AG04449 (cell line): Measurements from ENCODE around the gene SARS2.
A peak's percentile ranks its signal among the peaks of the same experiment; 100 is the strongest.
"Not testable (repeated sequence)": the region's sequence is repeated elsewhere in the genome, so short reads cannot be mapped to it uniquely, and the experiment has no call there.

Source experiments
- CTCF ChIA-PET: fragments of 350-600 bp; formaldehyde crosslinking; extraction: SDS; loops from one replicate; lab custom pipeline; 2021; ENCODE audit warnings: antibody characterized with exemption; lab: Yijun Ruan, JAX
- POLR2A ChIA-PET: fragments of 400-600, 350-600 bp; formaldehyde crosslinking; extraction: SDS; loops from one replicate; lab custom pipeline; 2020; ENCODE audit warnings: antibody characterized with exemption, inconsistent platforms; lab: Yijun Ruan, JAX
- DNase-seq: peaks from one replicate; pipeline ENCODE4 v3.0.0-alpha.2; 2010; ENCODE audit warnings: low read depth, low spot score
- H3K4me3 ChIP-seq: 2 replicates; pipeline ENCODE4 v1.5.1; 2011; ENCODE audit warnings: low read depth, mild to moderate bottlenecking, control low read depth, low read length
- CTCF ChIP-seq: IDR thresholded peaks from one replicate; pipeline ENCODE4 v1.5.1; 2011; ENCODE audit warnings: mild to moderate bottlenecking, moderate library complexity, low read length, control low read depth, inconsistent platforms; ENCODE audit not compliant: insufficient read depth; ENCODE audit errors: missing control alignments

SARS2 gene

DNA sequence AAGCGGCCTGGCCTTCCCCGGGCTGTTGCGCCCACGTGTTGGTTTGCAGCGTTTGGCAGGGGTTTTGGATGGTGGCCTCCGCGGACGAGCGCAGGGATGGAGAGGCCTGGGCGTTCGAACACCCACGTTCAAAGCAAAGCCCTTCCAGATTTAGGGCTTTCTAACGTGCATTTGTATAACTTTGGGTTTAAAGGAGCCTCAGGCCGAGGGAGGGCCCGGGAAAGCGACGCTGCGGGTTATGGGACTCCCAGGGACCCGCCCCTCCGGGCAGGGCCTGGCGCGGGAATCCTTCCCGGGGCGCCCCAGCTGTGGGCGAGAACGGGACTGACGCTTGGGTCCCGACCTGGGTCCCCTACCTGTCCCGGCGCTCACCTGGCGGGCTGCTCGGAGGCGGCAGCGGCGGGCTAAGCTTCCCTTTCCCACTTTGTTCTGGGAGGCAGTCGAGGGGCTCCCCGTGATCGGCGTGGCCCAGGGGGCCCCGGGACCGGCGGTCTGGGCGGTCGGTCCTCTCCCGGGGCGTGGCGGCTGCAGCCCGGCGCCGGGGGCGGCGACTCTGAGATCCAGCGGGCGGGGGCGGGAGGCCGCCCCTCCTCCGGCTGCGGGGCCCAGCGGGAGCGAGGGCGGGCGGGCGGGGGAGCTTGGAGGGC is 44.8 kb upstream of the SARS2 start, which contains the start of gene FBXO17:
Gene FBXO17, minus strand, starts transcription at position 529 of the 647 bp plus-strand sequence. CDS start 25,423 bp downstream, outside the sequence.
- POLR2A ChIA-PET, result interaction anchor here (0.6 kb wide), 1 partner anchor 17 kb away, joined by 3 read pairs; no protein-coding TSS in a partner anchor
- no peak for TF ChIP-seq CTCF
- DNase-seq, result no peak
- CTCF ChIA-PET, result interaction anchor here (1.0 to 5.8 kb wide), 13 partner anchors 9 to 87 kb away, joined by 3 to 39 read pairs (median 4); partner anchors contain the start of genes MRPS12 and SARS2
- peak within 1 kb of the TSS; percentile 75 for H3K4me3 ChIP-seq

DNA sequence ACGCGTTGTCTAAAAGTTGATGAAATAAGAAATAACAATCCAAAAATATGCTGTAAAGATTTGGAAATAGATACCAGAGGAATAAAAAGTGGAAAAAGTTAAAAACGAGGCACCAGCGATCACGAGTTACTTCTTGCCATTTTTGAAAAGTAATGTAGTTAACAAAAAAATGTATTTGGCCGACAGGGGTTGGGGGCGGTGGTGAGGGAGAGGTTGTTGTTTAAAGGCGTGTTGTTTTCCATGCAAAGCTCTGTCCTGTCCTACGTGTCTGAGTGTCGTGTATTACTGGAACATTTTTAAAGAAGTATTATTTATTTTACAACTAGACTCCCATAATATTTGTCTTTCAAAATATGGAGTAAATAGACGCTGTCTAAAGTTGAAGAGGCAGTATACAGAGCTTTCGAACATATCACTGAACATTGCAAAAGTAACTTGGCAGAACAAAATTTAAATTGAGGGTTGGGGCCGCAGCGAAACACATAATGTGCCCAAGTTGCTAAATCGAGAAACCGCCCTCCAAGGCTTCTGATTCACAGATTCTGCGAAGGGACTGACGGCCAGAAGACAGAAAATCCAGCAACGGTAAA is 44.2 kb upstream of the SARS2 start:
- H3K4me3 ChIP-seq, result peak overlapping the region; percentile 75
- POLR2A ChIA-PET, result no interaction called here
- no peak for TF ChIP-seq CTCF
- CTCF ChIA-PET, result interaction anchor here (1.0 to 5.8 kb wide), 6 partner anchors 12 to 76 kb away, joined by 3 to 39 read pairs (median 4); partner anchors contain the start of genes MRPS12 and SARS2
- DNase-seq, result no peak

GRCh38 chr19:38971672-38972071 is 41.1 kb upstream of the SARS2 start:
- H3K4me3 ChIP-seq, result no peak overlapping the region
- TF ChIP-seq CTCF, result no peak
- DNase-seq, result no peak
- CTCF ChIA-PET, result interaction anchor here (1.3 to 4.2 kb wide), 3 partner anchors 10 to 66 kb away, joined by 3 to 31 read pairs (median 8); partner anchors contain the start of genes MRPS12 and SARS2
- POLR2A ChIA-PET, result no interaction called here

DNA sequence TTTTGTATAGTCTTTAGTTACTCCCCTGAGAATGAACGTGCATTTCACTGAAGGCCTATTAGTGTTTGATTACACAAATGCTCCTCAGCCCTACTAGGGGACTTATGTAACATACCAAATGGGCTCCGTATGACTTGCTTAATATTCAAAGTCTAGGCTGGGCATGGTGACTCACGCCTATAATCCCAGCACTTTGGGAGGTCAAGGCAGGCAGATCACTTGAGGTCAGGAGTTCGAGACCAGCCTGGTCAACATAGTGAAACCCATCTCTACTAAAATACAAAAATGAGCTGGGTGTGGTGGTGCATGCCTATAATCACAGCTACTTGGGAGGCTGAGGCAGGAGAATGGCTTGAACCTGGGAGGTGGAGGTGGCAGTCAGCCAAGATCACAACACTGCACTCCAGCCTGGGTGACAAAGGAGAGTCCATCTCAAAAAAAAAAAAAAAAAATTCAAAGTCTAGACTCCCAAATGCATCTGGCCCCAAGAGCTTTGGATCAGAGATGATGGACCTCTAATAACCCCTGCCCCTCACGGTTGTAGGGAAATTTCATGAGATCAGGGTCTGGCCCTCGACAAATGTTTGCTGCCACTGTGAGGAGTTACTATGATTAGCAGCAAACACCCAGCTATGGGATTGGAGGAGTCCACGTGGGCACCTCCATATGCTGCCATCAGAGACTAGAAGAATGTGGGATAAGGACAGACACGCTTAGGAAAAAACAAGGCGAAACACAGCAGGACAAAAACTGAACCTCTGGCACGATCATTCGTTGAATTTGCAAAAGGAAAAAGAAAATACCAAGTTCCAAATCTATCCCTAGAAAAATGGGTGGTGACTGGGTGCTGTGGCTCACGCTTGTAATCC is 40.3 kb upstream of the SARS2 start:
- DNase-seq, result no peak
- no peak for TF ChIP-seq CTCF
- POLR2A ChIA-PET, result no interaction called here
- H3K4me3 ChIP-seq, result no peak overlapping the region
- CTCF ChIA-PET, result interaction anchor here (0.5 to 4.2 kb wide), 4 partner anchors 10 to 81 kb away, joined by 3 to 31 read pairs (median 6); partner anchors contain the start of genes MRPS12 and SARS2

DNA sequence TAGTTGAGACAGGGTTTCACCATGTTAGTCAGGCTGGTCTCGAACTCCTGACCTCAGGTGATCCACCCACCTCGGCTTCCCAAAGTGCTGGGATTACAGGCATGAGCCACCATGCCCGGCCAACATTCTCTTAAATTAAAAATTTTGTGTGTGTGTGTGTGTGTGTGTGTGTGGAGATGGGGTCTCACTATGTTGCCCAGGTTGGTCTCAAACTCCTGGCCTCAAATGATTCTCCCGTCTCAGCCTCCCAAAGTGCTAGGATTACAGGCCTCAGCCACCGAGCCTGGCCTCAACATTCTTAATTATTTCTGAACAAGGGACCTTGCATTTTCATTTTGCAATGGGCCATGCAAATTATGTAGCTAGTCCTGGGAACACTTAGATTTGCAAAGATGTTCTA is 35.6 kb upstream of the SARS2 start:
- H3K4me3 ChIP-seq, POLR2A ChIA-PET, DNase-seq: not testable (repeated sequence)
- CTCF ChIA-PET, result interaction anchor here (0.7 to 1.9 kb wide), 4 partner anchors 10 to 160 kb away, joined by 3 to 11 read pairs (median 4); partner anchors contain the start of gene FBXO17

DNA sequence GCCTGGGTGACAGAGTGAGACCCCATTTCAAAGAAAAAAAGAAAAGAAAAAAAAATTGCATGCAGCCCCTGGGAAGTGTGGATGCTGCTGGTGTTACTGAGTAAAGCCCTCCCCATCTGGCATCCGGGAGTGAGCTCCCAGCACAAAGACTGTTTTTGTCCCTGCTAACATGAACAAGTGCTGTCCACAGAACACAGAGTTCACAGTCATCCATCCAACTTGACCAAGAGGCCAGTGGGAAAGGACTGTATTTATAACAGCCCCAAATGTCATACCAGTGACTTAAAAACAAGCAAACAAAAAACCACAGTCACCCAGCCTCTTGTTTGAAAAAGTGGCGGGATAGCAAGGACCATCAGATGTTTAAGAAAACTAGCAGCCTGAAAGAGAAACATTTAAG is 34.2 kb upstream of the SARS2 start:
- CTCF ChIA-PET, result no interaction called here
- H3K4me3 ChIP-seq, result no peak overlapping the region
- POLR2A ChIA-PET, result no interaction called here
- no peak for TF ChIP-seq CTCF
- DNase-seq, result no peak
